ENCODE results near the gene C3orf70.

Gene C3orf70

GRCh38 chr3:185058796-185059195 is 94.1 kb downstream of the C3orf70 start:
- H3K9me3 ChIP-seq (ENCODE audit: control insufficient read depth, low read length) = peaks cover 10% of the 10 kb centered on the region
- no peak for DNase-seq
- H3K4me3 ChIP-seq (ENCODE audit: insufficient read depth, low read depth, low read length, poor library complexity, severe bottlenecking) = no peak overlapping the region
- no peak overlapping the region for H3K27ac ChIP-seq (ENCODE audit: insufficient read depth, low read length, poor library complexity, severe bottlenecking)
- no peaks in the 10 kb centered on the region for H3K4me1 ChIP-seq (ENCODE audit: control insufficient read depth, insufficient read depth, low read length, poor library complexity, severe bottlenecking)
- H3K27me3 ChIP-seq (replicated peaks; ENCODE audit: control insufficient read depth, insufficient read depth, low read length, poor library complexity, severe bottlenecking) = no peaks in the 10 kb centered on the region
- peaks cover 6% of the 10 kb centered on the region for H3K36me3 ChIP-seq (ENCODE audit: control insufficient read depth, insufficient read depth, low read length)

- DNase-seq = no peak
- Histone ChIP-seq H3K36me3 (ENCODE audit: control insufficient read depth, insufficient read depth, low read length) (peaks cover 13% of the 10 kb centered on the region), H3K27me3 (replicated peaks; ENCODE audit: control insufficient read depth, insufficient read depth, low read length, poor library complexity, severe bottlenecking) (no peaks in the 10 kb centered on the region), H3K27ac (ENCODE audit: insufficient read depth, low read length, poor library complexity, severe bottlenecking) (no peak overlapping the region), H3K9me3 (ENCODE audit: control insufficient read depth, low read length) (peaks cover 10% of the 10 kb centered on the region), H3K4me3 (ENCODE audit: insufficient read depth, low read depth, low read length, poor library complexity, severe bottlenecking) (no peak overlapping the region), H3K4me1 (ENCODE audit: control insufficient read depth, insufficient read depth, low read length, poor library complexity, severe bottlenecking) (no peaks in the 10 kb centered on the region)
Observed at GRCh38 chr3:185057829-185058228, 95.0 kb downstream of the C3orf70 start.

- no peaks in the 10 kb centered on the region for H3K4me1 ChIP-seq (ENCODE audit: control insufficient read depth, insufficient read depth, low read length, poor library complexity, severe bottlenecking)
- H3K27ac ChIP-seq (ENCODE audit: insufficient read depth, low read length, poor library complexity, severe bottlenecking) = no peak overlapping the region
- no peak overlapping the region for H3K4me3 ChIP-seq (ENCODE audit: insufficient read depth, low read depth, low read length, poor library complexity, severe bottlenecking)
- peaks cover 22% of the 10 kb centered on the region for H3K36me3 ChIP-seq (ENCODE audit: control insufficient read depth, insufficient read depth, low read length)
- H3K9me3 ChIP-seq (ENCODE audit: control insufficient read depth, low read length) = peaks cover 10% of the 10 kb centered on the region
- H3K27me3 ChIP-seq (replicated peaks; ENCODE audit: control insufficient read depth, insufficient read depth, low read length, poor library complexity, severe bottlenecking) = no peaks in the 10 kb centered on the region
- no peak for DNase-seq
Observed at GRCh38 chr3:185056908-185057307, 96.0 kb downstream of the C3orf70 start.

- DNase-seq = no peak
- Histone ChIP-seq H3K4me1 (ENCODE audit: control insufficient read depth, insufficient read depth, low read length, poor library complexity, severe bottlenecking) (no peaks in the 10 kb centered on the region), H3K27ac (ENCODE audit: insufficient read depth, low read length, poor library complexity, severe bottlenecking) (no peak overlapping the region), H3K36me3 (ENCODE audit: control insufficient read depth, insufficient read depth, low read length) (peaks cover 65% of the 10 kb centered on the region), H3K9me3 (ENCODE audit: control insufficient read depth, low read length) (peaks cover 10% of the 10 kb centered on the region), H3K4me3 (ENCODE audit: insufficient read depth, low read depth, low read length, poor library complexity, severe bottlenecking) (no peak overlapping the region), H3K27me3 (replicated peaks; ENCODE audit: control insufficient read depth, insufficient read depth, low read length, poor library complexity, severe bottlenecking) (no peaks in the 10 kb centered on the region)
Observed at GRCh38 chr3:185052631-185053030, 100.2 kb downstream of the C3orf70 start.

GRCh38 chr3:185051801-185052200 is 101.1 kb downstream of the C3orf70 start:
- Histone ChIP-seq H3K4me3 (ENCODE audit: insufficient read depth, low read depth, low read length, poor library complexity, severe bottlenecking) (no peak overlapping the region), H3K27me3 (replicated peaks; ENCODE audit: control insufficient read depth, insufficient read depth, low read length, poor library complexity, severe bottlenecking) (no peaks in the 10 kb centered on the region), H3K36me3 (ENCODE audit: control insufficient read depth, insufficient read depth, low read length) (peaks cover 66% of the 10 kb centered on the region), H3K4me1 (ENCODE audit: control insufficient read depth, insufficient read depth, low read length, poor library complexity, severe bottlenecking) (no peaks in the 10 kb centered on the region), H3K9me3 (ENCODE audit: control insufficient read depth, low read length) (peaks cover 8% of the 10 kb centered on the region), H3K27ac (ENCODE audit: insufficient read depth, low read length, poor library complexity, severe bottlenecking) (no peak overlapping the region)
- no peak for DNase-seq

- no peaks in the 10 kb centered on the region for H3K27me3 ChIP-seq (replicated peaks; ENCODE audit: control insufficient read depth, insufficient read depth, low read length, poor library complexity, severe bottlenecking)
- H3K9me3 ChIP-seq (ENCODE audit: control insufficient read depth, low read length) = no peaks in the 10 kb centered on the region
- peaks cover 72% of the 10 kb centered on the region for H3K36me3 ChIP-seq (ENCODE audit: control insufficient read depth, insufficient read depth, low read length)
- no peak overlapping the region for H3K4me3 ChIP-seq (ENCODE audit: insufficient read depth, low read depth, low read length, poor library complexity, severe bottlenecking)
- no peak overlapping the region for H3K27ac ChIP-seq (ENCODE audit: insufficient read depth, low read length, poor library complexity, severe bottlenecking)
- DNase-seq = no peak
- H3K4me1 ChIP-seq (ENCODE audit: control insufficient read depth, insufficient read depth, low read length, poor library complexity, severe bottlenecking) = no peaks in the 10 kb centered on the region
Observed at GRCh38 chr3:185049710-185050109, 103.2 kb downstream of the C3orf70 start.

GRCh38 chr3:185046603-185047002 is 106.3 kb downstream of the C3orf70 start:
- no peak overlapping the region for H3K27ac ChIP-seq (ENCODE audit: insufficient read depth, low read length, poor library complexity, severe bottlenecking)
- peaks cover 56% of the 10 kb centered on the region for H3K36me3 ChIP-seq (ENCODE audit: control insufficient read depth, insufficient read depth, low read length)
- no peak for DNase-seq
- no peak overlapping the region for H3K4me3 ChIP-seq (ENCODE audit: insufficient read depth, low read depth, low read length, poor library complexity, severe bottlenecking)
- no peaks in the 10 kb centered on the region for H3K9me3 ChIP-seq (ENCODE audit: control insufficient read depth, low read length)
- no peaks in the 10 kb centered on the region for H3K27me3 ChIP-seq (replicated peaks; ENCODE audit: control insufficient read depth, insufficient read depth, low read length, poor library complexity, severe bottlenecking)
- no peaks in the 10 kb centered on the region for H3K4me1 ChIP-seq (ENCODE audit: control insufficient read depth, insufficient read depth, low read length, poor library complexity, severe bottlenecking)

GRCh38 chr3:185046164-185046515 is 106.7 kb downstream of the C3orf70 start:
- peaks cover 51% of the 10 kb centered on the region for H3K36me3 ChIP-seq (ENCODE audit: control insufficient read depth, insufficient read depth, low read length)
- no peaks in the 10 kb centered on the region for H3K4me1 ChIP-seq (ENCODE audit: control insufficient read depth, insufficient read depth, low read length, poor library complexity, severe bottlenecking)
- no peak overlapping the region for H3K27ac ChIP-seq (ENCODE audit: insufficient read depth, low read length, poor library complexity, severe bottlenecking)
- H3K9me3 ChIP-seq (ENCODE audit: control insufficient read depth, low read length) = no peaks in the 10 kb centered on the region
- H3K27me3 ChIP-seq (replicated peaks; ENCODE audit: control insufficient read depth, insufficient read depth, low read length, poor library complexity, severe bottlenecking) = no peaks in the 10 kb centered on the region
- DNase-seq = no peak
- no peak overlapping the region for H3K4me3 ChIP-seq (ENCODE audit: insufficient read depth, low read depth, low read length, poor library complexity, severe bottlenecking)

GRCh38 chr3:185042312-185043050 is 110.4 kb downstream of the C3orf70 start:
- H3K4me1 ChIP-seq (ENCODE audit: control insufficient read depth, insufficient read depth, low read length, poor library complexity, severe bottlenecking) = no peaks in the 10 kb centered on the region
- no peak for DNase-seq
- no peak overlapping the region for H3K4me3 ChIP-seq (ENCODE audit: insufficient read depth, low read depth, low read length, poor library complexity, severe bottlenecking)
- H3K9me3 ChIP-seq (ENCODE audit: control insufficient read depth, low read length) = no peaks in the 10 kb centered on the region
- H3K27me3 ChIP-seq (replicated peaks; ENCODE audit: control insufficient read depth, insufficient read depth, low read length, poor library complexity, severe bottlenecking) = no peaks in the 10 kb centered on the region
- no peak overlapping the region for H3K27ac ChIP-seq (ENCODE audit: insufficient read depth, low read length, poor library complexity, severe bottlenecking)
- peaks cover 22% of the 10 kb centered on the region for H3K36me3 ChIP-seq (ENCODE audit: control insufficient read depth, insufficient read depth, low read length)

- Histone ChIP-seq H3K9me3 (ENCODE audit: control insufficient read depth, low read length) (peaks cover 6% of the 10 kb centered on the region), H3K27me3 (replicated peaks; ENCODE audit: control insufficient read depth, insufficient read depth, low read length, poor library complexity, severe bottlenecking) (no peaks in the 10 kb centered on the region), H3K36me3 (ENCODE audit: control insufficient read depth, insufficient read depth, low read length) (peaks cover 26% of the 10 kb centered on the region), H3K4me3 (ENCODE audit: insufficient read depth, low read depth, low read length, poor library complexity, severe bottlenecking) (no peak overlapping the region), H3K27ac (ENCODE audit: insufficient read depth, low read length, poor library complexity, severe bottlenecking) (no peak overlapping the region), H3K4me1 (ENCODE audit: control insufficient read depth, insufficient read depth, low read length, poor library complexity, severe bottlenecking) (no peaks in the 10 kb centered on the region)
- no peak for DNase-seq
Observed at GRCh38 chr3:185041540-185041939, 111.3 kb downstream of the C3orf70 start.
